ENCODE measurements around the gene MND1.
"Not testable (repeated sequence)": the region's sequence is repeated elsewhere in the genome, so short reads cannot be mapped to it uniquely, and the experiment has no call there.

MND1 gene

DNA sequence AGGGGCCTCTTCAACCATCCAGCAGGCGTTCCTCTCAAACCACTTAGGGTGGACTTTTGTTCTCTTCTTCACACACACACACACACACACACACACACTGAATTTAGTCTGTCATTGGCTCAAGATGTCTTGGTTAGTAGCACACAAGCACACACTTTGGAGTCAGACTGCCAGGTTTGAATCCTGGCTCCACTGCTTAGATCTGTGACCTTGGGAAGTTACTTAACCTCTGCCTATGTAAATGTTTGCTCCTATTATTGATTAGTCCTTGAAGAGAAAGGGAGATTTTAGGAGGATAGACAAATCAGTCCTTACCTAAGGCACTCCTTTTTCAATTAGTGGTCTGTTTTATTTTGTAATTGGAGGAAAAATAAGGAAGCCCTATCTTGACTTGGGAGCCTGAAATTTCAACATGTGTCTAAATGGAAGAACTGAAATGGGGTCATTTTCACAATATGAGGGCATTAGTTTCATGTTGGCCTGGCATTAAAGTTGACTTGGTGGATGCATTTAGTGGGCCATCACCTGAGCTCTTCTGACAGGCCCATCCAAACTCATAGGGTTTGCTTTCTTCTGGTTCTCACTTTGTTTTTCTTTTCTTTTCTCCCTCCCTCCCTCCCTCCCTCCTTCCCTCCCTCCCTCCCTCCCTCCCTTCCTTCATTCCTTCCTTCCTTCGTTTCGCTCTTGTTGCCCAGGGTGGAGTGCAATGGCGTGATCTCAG lies 108.3 kb downstream of the MND1 start:
- H3K27me3 Mint-ChIP-seq, result no peaks in the 10 kb centered on the region
- no peak for DNase-seq
- H3K4me1 Mint-ChIP-seq, result peaks cover 22% of the 10 kb centered on the region
- no peaks in the 10 kb centered on the region for H3K36me3 Mint-ChIP-seq (ENCODE audit: low read depth)
- no peak overlapping the region for H3K27ac Mint-ChIP-seq
- no peak overlapping the region for H3K4me3 Mint-ChIP-seq
- H3K9me3 Mint-ChIP-seq, result no peaks in the 10 kb centered on the region
- no peak for ATAC-seq

DNA sequence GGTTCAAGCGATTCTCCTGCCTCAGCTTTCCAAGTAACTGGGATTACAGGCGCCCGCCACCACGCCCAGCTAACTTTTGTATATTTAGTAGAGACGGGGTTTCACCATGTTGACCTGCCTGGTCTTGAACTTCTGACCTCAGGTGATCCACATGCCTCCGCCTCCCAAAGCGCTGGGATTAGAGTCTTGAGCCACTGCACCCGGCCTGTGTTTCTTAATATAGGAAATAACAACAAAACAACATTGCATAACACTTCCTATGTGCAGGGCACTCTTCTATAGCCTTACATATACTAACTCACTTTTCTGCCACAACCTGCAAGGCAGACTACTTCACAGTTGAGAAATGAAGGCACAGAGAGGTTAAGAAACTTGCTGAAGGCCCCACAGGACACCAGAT lies 108.9 kb downstream of the MND1 start:
- no peak overlapping the region for H3K4me3 Mint-ChIP-seq
- H3K27ac Mint-ChIP-seq, result no peak overlapping the region
- ATAC-seq, result no peak
- no peaks in the 10 kb centered on the region for H3K27me3 Mint-ChIP-seq
- H3K36me3 Mint-ChIP-seq (ENCODE audit: low read depth), result no peaks in the 10 kb centered on the region
- H3K4me1 Mint-ChIP-seq, result peaks cover 22% of the 10 kb centered on the region
- DNase-seq, result no peak
- H3K9me3 Mint-ChIP-seq, result no peaks in the 10 kb centered on the region

DNA sequence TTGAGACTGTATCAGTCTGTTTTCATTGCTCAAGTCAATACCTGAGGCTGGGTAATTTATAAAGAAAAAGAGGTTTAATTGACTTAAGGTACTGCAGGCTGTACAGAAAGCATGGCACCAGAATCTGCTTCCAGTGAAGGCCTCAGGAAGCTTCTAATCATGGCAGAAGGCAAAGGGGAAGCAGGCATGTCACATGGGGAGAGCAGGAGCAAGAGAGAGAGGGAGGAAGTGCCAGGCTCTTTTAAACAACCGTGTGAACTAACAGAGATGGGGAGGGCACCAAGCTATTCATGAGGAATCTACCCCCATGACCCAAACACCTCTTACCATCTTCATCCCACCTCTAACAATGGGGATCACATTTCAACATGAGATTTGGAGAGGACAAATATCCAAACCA lies 114.5 kb downstream of the MND1 start:
- H3K36me3 Mint-ChIP-seq (ENCODE audit: low read depth), result no peaks in the 10 kb centered on the region
- H3K27me3 Mint-ChIP-seq, result no peaks in the 10 kb centered on the region
- no peak overlapping the region for H3K4me3 Mint-ChIP-seq
- DNase-seq, result no peak
- H3K27ac Mint-ChIP-seq, result no peak overlapping the region
- H3K9me3 Mint-ChIP-seq, result no peaks in the 10 kb centered on the region
- ATAC-seq, result no peak
- H3K4me1 Mint-ChIP-seq, result peaks cover 6% of the 10 kb centered on the region

DNA sequence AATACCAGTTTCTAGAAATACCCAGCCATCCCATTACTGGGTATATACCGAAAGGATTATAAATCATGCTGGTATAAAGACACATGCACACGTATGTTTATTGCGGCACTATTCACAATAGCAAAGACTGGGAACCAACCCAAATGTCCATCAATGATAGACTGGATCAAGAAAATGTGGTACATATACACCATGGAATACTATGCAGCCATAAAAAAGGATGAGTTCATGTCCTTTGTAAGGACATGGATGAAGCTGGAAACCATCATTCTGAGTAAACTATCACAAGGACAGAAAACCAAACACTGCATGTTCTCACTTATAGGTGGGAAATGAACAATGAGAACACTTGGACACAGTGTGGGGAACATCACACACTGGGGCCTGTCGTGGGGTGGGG lies 117.1 kb downstream of the MND1 start:
- not testable (repeated sequence) for H3K4me3 Mint-ChIP-seq; H3K27me3 Mint-ChIP-seq; H3K9me3 Mint-ChIP-seq; DNase-seq; ATAC-seq; H3K27ac Mint-ChIP-seq; H3K36me3 Mint-ChIP-seq (ENCODE audit: low read depth)
- peaks cover 19% of the 10 kb centered on the region for H3K4me1 Mint-ChIP-seq

DNA sequence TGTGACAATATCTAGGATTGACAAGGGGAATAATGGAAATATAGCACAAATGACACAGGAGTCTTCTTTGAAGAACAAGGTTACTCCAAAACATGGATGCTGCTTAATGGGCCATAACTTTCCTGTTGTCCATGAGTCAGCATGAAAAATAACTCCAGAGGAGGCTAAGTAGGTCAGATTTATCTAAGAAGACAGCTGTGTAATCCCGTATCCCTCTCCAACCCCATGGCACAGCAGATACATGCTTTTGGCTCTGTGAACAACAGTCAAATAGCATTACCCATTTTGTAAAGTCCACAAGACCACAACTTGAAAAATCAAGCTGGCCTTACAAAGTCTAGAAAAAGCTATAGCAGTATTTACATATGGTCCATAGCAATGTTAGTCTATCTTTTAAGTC lies 119.6 kb downstream of the MND1 start:
- Mint-ChIP-seq H3K27me3 (no peaks in the 10 kb centered on the region), H3K27ac (no peak overlapping the region), H3K9me3 (no peaks in the 10 kb centered on the region), H3K4me1 (peaks cover 35% of the 10 kb centered on the region), H3K36me3 (ENCODE audit: low read depth) (peaks cover 12% of the 10 kb centered on the region), H3K4me3 (no peak overlapping the region)
- DNase-seq (no peak), ATAC-seq (no peak)
